CD4-positive, alpha-beta T cell treated with Interferon gamma for 1 hour (primary cell): ENCODE measurements around the gene NDUFV1.
"Not testable (repeated sequence)": the region's sequence is repeated elsewhere in the genome, so short reads cannot be mapped to it uniquely, and the experiment has no call there.

ENCODE experiments used
- DNase-seq: peaks from one replicate; pipeline ENCODE4 v3.0.0-alpha.2; 2020

The NDUFV1 gene

GRCh38 chr11:67659651-67660165 lies 53.0 kb downstream of the NDUFV1 start:
- not testable (repeated sequence) for DNase-seq

GRCh38 chr11:67660752-67661151 lies 54.0 kb downstream of the NDUFV1 start:
- DNase-seq = not testable (repeated sequence)
